ENCODE data around the gene TRRAP.

DNA sequence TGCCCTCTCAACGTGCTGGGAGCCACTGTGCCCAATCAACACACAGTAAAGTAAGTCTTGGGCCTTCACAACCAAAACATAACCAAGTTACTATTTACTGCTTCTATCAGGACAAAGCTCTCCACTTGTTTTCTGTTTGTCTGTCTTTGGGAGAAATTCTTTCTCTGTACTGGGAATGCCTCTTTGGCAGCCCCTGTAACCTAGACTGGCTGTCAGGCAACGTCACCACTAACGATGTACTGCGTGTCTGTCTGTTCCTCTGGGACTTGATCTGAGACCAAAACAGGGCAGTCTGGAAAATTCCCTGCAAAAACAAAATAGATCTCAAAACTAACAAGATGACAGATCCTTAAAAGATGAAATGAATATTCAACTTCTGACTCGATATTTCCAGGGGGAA lies 152.6 kb downstream of the TRRAP start:
- TF ChIP-seq, protein P1, sequence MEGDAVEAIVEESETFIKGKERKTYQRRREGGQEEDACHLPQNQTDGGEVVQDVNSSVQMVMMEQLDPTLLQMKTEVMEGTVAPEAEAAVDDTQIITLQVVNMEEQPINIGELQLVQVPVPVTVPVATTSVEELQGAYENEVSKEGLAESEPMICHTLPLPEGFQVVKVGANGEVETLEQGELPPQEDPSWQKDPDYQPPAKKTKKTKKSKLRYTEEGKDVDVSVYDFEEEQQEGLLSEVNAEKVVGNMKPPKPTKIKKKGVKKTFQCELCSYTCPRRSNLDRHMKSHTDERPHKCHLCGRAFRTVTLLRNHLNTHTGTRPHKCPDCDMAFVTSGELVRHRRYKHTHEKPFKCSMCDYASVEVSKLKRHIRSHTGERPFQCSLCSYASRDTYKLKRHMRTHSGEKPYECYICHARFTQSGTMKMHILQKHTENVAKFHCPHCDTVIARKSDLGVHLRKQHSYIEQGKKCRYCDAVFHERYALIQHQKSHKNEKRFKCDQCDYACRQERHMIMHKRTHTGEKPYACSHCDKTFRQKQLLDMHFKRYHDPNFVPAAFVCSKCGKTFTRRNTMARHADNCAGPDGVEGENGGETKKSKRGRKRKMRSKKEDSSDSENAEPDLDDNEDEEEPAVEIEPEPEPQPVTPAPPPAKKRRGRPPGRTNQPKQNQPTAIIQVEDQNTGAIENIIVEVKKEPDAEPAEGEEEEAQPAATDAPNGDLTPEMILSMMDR (IDR thresholded peaks at IDR 0.05): no peak
- no peak for TF ChIP-seq POLR2A (IDR thresholded peaks at IDR 0.05)
